WERI-Rb-1 (cell line): Measurements from ENCODE around the gene STARD5.

Experiments
- DNase-seq: peaks from one replicate; pipeline ENCODE4 v3.0.0-alpha.2; 2020
- H3K27ac ChIP-seq: fragments of 250-450 bp; sonication (Bioruptor Pico); 2 replicates; pipeline ENCODE4 v1.5.1; 2020; ENCODE audit warnings: mild to moderate bottlenecking, moderate library complexity
- H3K27me3 ChIP-seq: fragments of 250-450 bp; sonication (Bioruptor Pico); 2 replicates; pipeline ENCODE4 v1.5.1; 2021; ENCODE audit warnings: mild to moderate bottlenecking, low read depth, moderate library complexity; ENCODE audit not compliant: insufficient read depth, severe bottlenecking
- H3K36me3 ChIP-seq: fragments of 250-450 bp; sonication (Bioruptor Pico); 2 replicates; pipeline ENCODE4 v1.5.1; 2020; ENCODE audit warnings: mild to moderate bottlenecking, moderate library complexity
- H3K4me3 ChIP-seq: 2 replicates; pipeline ENCODE4 v1.5.1; 2011; ENCODE audit warnings: low read depth, mild to moderate bottlenecking, control low read depth, low read length
- H3K9me3 ChIP-seq: fragments of 250-450 bp; sonication (Bioruptor Pico); 2 replicates; pipeline ENCODE4 v1.5.1; 2021; ENCODE audit warnings: mild to moderate bottlenecking, moderate library complexity; ENCODE audit not compliant: severe bottlenecking
- TF ChIP-seq, protein P1 (sequence below): IDR thresholded peaks from 2 replicates; pipeline ENCODE4 v1.5.1; 2011; ENCODE audit warnings: low read depth, mild to moderate bottlenecking, control low read depth, inconsistent platforms, low read length

STARD5 gene

DNA sequence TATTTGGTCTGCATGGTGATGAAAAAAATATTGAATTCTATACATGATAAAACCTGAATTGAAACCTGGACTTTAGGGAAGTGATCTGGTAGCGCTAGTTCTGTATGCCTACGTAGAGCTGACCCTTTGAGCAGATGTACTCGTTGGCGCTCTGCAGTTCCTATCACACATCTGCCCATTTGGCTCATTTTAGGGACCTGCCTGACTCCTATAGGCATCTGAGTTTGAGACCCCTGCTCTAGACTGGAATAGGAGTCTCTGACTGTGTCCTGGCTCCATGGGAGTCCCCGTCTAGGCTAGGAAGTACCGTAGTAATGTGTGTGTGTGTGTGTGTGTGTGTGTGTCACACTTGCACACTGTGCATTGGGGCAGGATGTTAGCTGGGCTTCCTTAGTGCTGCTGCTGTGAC is 21.2 kb downstream of the STARD5 start:
- Histone ChIP-seq H3K27me3 (no peaks in the 10 kb centered on the region), H3K36me3 (no peaks in the 10 kb centered on the region), H3K4me3 (no peak overlapping the region), H3K9me3 (no peaks in the 10 kb centered on the region), H3K27ac (no peak overlapping the region)
- TF ChIP-seq, protein P1, sequence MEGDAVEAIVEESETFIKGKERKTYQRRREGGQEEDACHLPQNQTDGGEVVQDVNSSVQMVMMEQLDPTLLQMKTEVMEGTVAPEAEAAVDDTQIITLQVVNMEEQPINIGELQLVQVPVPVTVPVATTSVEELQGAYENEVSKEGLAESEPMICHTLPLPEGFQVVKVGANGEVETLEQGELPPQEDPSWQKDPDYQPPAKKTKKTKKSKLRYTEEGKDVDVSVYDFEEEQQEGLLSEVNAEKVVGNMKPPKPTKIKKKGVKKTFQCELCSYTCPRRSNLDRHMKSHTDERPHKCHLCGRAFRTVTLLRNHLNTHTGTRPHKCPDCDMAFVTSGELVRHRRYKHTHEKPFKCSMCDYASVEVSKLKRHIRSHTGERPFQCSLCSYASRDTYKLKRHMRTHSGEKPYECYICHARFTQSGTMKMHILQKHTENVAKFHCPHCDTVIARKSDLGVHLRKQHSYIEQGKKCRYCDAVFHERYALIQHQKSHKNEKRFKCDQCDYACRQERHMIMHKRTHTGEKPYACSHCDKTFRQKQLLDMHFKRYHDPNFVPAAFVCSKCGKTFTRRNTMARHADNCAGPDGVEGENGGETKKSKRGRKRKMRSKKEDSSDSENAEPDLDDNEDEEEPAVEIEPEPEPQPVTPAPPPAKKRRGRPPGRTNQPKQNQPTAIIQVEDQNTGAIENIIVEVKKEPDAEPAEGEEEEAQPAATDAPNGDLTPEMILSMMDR: no peak
- no peak for DNase-seq

DNA sequence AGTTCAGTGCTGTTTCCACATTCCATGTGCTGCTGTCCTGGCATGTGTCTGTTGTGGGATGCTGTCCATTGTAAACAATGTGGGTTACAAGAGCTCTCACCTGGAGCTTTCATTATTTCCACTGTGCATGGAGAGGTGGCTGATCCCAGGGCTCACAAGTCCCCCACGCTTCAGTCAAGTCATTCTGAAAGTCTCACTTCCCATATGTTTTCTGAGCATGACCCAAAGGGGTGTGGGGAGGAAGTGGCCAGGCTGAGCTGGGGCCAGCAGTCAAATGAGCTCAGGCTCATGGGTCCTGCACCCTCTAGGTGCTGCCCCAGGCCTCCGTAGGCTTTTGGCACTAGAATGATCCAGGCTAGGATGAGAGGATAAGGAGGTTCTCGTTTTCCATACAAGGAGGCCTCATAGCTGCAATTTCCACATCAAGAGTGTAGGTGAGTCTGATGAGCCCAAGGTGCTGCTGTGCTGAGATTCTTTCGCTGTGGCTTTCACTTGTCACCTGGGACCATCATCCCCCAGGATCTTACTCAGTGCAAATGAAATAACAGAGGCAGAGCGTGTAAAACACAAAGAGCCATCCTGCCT is 22.0 kb downstream of the STARD5 start:
- no peak for DNase-seq
- Histone ChIP-seq H3K36me3 (no peaks in the 10 kb centered on the region), H3K27me3 (no peaks in the 10 kb centered on the region), H3K9me3 (no peaks in the 10 kb centered on the region), H3K4me3 (no peak overlapping the region), H3K27ac (no peak overlapping the region)
- TF ChIP-seq, protein P1: no peak

DNA sequence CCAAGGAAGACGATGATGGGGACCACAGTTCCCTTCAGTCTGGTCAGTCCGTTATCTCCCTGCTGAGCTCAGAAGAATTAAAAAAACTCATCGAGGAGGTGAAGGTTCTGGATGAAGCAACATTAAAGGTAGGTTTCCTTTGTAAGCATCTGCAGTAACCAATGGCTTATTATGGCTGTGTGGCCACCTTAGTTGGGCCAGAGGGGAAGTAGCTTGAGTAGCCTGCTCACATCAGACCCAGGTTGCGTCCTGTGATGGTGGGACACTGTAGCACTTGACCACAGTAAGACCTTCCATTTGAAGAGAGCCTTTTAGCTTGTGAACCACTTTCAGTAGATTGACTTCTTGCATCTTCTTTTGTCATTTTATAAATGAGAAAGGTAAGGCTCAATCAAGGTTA is 22.6 kb downstream of the STARD5 start:
- no peak overlapping the region for H3K27ac ChIP-seq
- H3K36me3 ChIP-seq: no peaks in the 10 kb centered on the region
- H3K4me3 ChIP-seq: no peak overlapping the region

DNA sequence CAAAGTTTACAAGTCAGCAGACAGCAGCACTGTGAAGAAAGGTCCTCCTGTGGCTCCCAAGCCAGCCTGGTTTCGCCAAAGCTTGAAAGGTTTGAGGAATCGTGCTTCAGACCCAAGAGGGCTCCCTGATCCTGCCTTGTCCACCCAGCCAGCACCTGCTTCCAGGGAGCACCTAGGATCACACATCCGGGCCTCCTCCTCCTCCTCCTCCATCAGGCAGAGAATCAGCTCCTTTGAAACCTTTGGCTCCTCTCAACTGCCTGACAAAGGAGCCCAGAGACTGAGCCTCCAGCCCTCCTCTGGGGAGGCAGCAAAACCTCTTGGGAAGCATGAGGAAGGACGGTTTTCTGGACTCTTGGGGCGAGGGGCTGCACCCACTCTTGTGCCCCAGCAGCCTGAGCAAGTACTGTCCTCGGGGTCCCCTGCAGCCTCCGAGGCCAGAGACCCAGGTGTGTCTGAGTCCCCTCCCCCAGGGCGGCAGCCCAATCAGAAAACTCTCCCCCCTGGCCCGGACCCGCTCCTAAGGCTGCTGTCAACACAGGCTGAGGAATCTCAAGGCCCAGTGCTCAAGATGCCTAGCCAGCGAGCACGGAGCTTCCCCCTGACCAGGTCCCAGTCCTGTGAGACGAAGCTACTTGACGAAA is 24.2 kb downstream of the STARD5 start:
- H3K27me3 ChIP-seq: no peaks in the 10 kb centered on the region
- TF ChIP-seq, protein P1: no peak
- H3K36me3 ChIP-seq: no peaks in the 10 kb centered on the region
- H3K9me3 ChIP-seq: no peaks in the 10 kb centered on the region
- DNase-seq: no peak
- no peak overlapping the region for H3K4me3 ChIP-seq
- H3K27ac ChIP-seq: no peak overlapping the region

More for the DNA sequence above, 22.6 kb downstream of the STARD5 start:
- no peak for DNase-seq
- no peaks in the 10 kb centered on the region for H3K9me3 ChIP-seq
- H3K27me3 ChIP-seq: no peaks in the 10 kb centered on the region
- TF ChIP-seq, protein P1: no peak

DNA sequence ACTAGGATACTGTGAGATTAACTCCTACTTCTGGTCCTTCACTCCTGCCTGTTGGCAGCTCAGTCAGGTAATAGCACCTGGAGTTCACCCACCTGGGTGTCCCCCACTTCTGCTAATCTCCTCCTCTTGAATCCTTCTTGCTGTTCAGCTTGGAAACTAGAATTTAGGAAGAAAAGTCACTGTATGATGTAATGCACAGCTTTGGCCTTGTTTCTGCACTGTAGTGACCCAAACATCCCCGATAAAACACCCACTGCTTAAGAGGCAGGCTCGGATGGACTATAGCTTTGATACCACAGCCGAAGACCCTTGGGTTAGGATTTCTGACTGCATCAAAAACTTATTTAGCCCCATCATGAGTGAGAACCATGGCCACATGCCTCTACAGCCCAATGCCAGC is 24.8 kb downstream of the STARD5 start:
- Histone ChIP-seq H3K27me3 (no peaks in the 10 kb centered on the region), H3K4me3 (no peak overlapping the region), H3K27ac (no peak overlapping the region), H3K36me3 (no peaks in the 10 kb centered on the region), H3K9me3 (no peaks in the 10 kb centered on the region)
- no peak for DNase-seq
- TF ChIP-seq, protein P1: no peak

DNA sequence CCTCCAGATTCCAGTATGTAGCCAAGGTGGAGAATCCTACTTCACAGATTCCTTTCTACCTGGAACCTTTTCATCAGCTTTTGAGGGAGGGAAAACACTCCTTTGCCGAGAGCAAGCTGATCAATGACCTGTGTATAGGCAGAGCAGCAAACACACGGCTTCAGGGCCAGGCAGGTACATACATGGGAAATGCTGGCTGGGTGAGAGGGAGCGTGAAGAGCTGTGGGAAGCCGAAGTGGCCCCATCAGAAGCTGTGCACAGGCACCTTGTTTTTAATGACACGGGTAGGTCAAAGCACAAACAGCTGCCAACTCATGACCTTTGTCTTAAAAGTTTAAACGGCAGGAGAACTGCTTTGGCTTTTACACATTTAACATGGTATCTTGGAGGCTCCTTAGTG is 25.3 kb downstream of the STARD5 start:
- TF ChIP-seq, protein P1: no peak
- H3K36me3 ChIP-seq: no peaks in the 10 kb centered on the region
- H3K27ac ChIP-seq: no peak overlapping the region
- DNase-seq: no peak
- no peaks in the 10 kb centered on the region for H3K27me3 ChIP-seq
- no peak overlapping the region for H3K4me3 ChIP-seq
- H3K9me3 ChIP-seq: no peaks in the 10 kb centered on the region
